ENCODE data around the gene APOH.

DNA sequence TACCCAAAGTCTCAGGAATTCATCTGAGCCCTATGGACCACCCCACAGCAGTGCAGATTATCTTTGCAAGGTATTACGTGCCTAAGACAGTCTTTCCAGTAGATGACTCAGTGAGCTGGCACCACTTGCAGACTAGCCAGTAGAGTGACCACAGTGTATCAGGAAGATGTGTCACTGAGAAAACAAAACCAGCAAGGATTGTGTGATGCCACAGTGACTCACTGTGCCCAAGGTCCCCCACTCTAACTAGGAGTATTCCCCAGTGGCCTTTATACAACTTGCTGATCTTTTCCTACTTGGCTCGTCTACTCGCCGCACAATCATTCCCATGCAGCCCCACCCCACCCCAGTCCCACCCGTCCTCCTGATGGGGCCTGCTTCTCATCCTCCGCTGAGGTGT lies 46.4 kb upstream of the APOH start:
- TF ChIP-seq FOXP2 (optimal IDR thresholded peaks at IDR 0.05; ENCODE audit: control extremely low read depth, extremely low read length, insufficient read depth), result no peak
- no peak for TF ChIP-seq POLR2AphosphoS5 (IDR thresholded peaks at IDR 0.05; ENCODE audit: borderline replicate concordance, low read depth, low read length)
- TF ChIP-seq EZH2 (IDR thresholded peaks at IDR 0.05), result no peak

Measured in SK-N-MC (cell line).